Measurements from ENCODE around the gene TBX22.
"Not testable (repeated sequence)": the region's sequence is repeated elsewhere in the genome, so short reads cannot be mapped to it uniquely, and the experiment has no call there.

Gene TBX22

GRCh38 chrX:80014141-80014940 lies at the start of gene TBX22:
TBX22 (plus strand) TSS chrX:80014753; CDS start chrX:80022270, 7,517 bp downstream.
- DNase-seq = no peak

DNA sequence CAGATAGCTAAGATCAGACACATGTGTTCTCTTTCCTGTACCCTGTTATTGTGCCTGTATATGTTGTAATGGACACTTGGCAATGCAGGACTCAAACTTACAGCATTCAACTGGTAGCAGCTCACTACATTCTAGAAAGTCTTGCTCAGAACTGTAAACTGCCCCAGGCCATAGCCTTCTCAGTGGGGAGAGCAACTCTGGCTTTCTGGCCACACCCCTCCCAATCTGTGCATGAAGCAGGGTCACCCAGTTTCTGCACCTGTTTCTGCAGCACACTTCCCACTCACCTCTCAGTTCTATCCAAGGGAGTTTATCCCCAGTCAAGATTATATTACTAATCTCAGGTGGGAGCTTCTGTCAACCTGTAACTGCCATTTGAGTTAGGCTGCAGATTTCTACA lies 38.9 kb upstream of the TBX22 start:
- no peak for DNase-seq

GRCh38 chrX:80004458-80004857 lies 10.1 kb upstream of the TBX22 start:
- no peak for DNase-seq

DNA sequence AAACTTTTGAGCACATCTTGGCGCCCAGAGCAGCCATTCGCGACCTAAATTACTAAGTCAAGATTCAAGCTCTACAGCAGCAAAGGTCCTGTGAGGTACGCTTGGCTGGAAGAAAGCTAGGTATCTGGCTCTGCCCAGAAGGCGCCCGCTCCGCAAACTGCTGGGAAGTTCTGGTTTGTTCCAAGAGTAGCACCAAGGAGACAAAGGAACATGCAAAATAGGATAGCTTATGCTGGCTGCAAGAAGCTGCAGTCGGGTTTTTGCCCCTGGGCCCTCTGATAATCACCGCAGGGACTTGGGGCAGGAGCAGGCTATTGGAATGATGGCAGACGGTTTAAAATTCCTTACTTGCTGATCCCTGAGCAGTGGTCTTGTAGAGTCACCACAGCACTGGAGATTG lies 3.0 kb upstream of the TBX22 start:
- DNase-seq = no peak

- DNase-seq = no peak
Observed at GRCh38 chrX:80016182-80016581, 1.6 kb downstream of the TBX22 start.

DNA sequence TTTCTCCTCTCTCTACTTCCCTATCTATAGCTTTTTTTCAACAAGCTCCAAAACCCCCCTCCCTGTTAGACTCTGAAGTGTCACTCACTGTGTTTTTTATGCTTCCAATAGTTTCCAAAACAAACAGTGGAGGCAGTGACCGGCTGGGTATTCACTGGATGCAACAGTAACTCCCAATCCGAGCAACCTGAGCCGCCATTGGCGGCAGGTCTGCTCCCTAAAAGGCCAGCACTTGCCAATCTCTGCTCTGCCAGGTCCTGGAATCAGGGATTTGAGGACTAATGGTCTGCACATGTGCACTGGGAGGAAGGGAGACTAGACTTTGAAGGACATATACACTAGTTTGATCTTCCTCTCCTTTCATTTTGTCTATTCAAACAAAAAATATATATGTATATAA lies 7.1 kb downstream of the TBX22 start:
- no peak for DNase-seq

DNA sequence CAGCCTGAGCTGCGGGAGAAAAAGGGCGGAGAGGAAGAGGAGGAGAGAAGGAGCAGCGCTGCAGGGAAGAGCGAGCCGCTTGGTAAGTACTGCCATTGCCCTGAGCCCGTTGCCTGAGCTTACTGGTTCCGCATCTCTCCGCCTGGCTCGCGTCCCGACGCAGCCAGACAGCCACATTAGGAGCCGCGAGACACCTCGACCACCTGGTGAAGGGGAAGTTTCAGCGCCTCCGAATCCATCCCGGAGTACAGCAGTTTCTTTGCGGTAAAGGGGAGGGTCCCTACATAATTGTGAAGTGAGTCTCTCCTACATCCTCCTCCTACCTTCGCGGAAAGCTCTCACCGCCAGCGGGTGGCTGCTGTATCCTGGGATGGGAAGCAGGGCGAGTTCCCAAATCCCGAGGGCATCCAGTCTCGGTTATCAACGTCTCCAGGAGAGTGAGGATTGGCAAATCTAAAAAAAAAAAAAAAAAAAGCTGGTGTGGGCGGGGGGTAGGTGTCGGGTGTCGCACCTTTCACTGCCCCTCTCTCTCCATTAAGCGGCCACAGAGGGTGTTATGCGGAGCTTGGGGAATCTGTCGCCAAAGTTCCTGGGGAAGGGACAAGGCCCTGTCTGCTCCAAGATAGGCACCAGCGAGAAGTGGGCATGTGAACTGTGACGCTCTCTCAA lies 7.9 kb downstream of the TBX22 start:
- no peak for DNase-seq

DNA sequence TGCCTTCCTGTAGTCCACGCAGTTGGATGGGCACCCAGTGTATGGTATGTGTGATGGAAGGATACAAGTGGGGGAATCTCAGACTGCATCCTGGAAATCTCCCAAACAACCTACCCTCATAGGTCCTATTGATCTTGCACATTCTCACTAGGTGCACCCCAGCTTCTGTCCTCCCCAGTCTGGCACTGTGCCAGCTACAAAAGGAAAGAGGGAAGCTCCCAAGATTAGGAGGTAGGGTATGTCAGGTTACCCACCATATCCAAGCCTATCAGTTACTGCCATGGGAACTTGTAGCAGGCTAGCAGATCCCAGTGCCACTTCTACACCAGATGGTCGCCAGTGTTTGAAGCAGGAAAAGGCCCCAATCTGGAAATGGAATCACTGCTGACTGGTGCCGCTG lies 11.6 kb downstream of the TBX22 start:
- no peak for DNase-seq

GRCh38 chrX:80066156-80066555 lies 51.6 kb downstream of the TBX22 start:
- not testable (repeated sequence) for DNase-seq

DNA sequence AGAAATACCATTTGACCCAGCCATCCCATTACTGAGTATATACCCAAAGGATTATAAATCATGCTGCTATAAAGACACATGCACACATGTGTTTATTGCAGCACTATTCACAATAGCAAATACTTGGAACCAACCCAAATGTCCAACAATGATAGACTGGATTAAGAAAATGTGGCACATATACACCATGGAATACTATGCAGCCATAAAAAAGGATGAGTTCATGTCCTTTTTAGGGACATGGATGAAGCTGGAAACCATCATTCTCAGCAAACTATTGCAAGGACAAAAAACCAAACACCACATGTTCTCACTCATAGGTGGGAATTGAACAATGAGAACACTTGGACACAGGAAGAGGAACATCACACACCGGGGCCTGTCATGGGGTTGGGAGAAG lies 61.1 kb downstream of the TBX22 start:
- DNase-seq = not testable (repeated sequence)

Measured in stimulated activated naive CD4-positive, alpha-beta T cell treated with Interleukin-2 at 50 U/mL for 16 hours (primary cell).